GM10248 (cell line): ENCODE results near the gene CD24.
"Not testable (repeated sequence)": the region's sequence is repeated elsewhere in the genome, so short reads cannot be mapped to it uniquely, and the experiment has no call there.

Source experiments
- CTCF ChIA-PET: fragments of 300-600 bp; sonication (Branson Sonifier 250); formaldehyde crosslinking; extraction: SDS; loops from one replicate; lab custom pipeline; 2021; ENCODE audit warnings: antibody characterized with exemption; lab: Yijun Ruan, JAX
- POLR2A ChIA-PET: fragments of 350-650 bp; sonication (Branson Sonifier 250); formaldehyde crosslinking; extraction: SDS; loops from one replicate; lab custom pipeline; 2020; ENCODE audit warnings: antibody characterized with exemption; lab: Yijun Ruan, JAX
- DNase-seq: peaks from one replicate; pipeline ENCODE4 v3.0.0; 2012; ENCODE audit errors: extremely low spot score
- TF ChIP-seq, protein P1 (sequence below): IDR thresholded peaks from 2 replicates; pipeline ENCODE4 v1.5.1; 2012; ENCODE audit warnings: mild to moderate bottlenecking, low read depth; ENCODE audit errors: extremely low read depth, missing control alignments, control extremely low read depth

The CD24 gene

DNA sequence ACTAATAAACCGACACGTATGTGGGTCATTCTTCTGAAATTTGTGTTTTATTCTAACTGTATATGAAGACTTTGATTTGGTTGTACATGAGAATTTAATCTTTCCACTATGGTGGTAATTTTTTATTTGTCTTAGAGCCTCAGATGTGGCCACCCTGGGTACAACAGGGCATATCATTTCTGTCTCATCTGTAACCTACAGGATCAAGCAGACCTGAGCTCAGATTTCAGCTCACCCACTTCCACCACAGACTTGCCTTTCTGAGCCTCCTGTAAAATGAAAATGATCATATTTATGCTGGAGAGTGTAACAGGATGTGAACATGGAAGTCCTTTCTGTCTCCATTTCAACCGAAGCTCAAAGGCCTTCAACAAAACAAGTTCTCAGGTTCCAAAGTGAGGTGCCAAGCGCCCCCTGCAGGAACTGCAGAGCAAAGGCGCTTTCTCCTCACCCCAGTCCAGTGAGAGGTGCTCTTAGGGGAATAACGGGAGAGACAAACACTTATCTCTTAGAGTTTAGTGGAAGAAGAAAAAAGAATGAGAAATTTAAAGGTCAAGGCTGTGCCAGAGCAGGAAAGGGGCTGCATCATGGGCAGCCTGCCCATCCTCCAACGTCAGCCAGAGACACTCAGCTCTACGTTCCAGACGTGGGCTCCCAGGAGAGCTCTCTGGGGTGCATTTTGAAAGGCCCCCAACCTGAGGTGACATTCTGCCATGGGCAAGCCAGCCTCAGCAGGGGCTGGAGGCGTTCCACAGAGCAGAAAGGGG lies 23.0 kb upstream of the CD24 start:
- ChIA-PET CTCF (interaction anchor here (0.6 to 3.8 kb wide), 50 partner anchors 9 to 869 kb away, joined by 3 to 22 read pairs (median 4); partner anchors contain the start of genes CRYBG1 and MTRES1), POLR2A (no interaction called here)
- peak; percentile 78 for DNase-seq
- TF ChIP-seq, protein P1, sequence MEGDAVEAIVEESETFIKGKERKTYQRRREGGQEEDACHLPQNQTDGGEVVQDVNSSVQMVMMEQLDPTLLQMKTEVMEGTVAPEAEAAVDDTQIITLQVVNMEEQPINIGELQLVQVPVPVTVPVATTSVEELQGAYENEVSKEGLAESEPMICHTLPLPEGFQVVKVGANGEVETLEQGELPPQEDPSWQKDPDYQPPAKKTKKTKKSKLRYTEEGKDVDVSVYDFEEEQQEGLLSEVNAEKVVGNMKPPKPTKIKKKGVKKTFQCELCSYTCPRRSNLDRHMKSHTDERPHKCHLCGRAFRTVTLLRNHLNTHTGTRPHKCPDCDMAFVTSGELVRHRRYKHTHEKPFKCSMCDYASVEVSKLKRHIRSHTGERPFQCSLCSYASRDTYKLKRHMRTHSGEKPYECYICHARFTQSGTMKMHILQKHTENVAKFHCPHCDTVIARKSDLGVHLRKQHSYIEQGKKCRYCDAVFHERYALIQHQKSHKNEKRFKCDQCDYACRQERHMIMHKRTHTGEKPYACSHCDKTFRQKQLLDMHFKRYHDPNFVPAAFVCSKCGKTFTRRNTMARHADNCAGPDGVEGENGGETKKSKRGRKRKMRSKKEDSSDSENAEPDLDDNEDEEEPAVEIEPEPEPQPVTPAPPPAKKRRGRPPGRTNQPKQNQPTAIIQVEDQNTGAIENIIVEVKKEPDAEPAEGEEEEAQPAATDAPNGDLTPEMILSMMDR, result peak; percentile 81

- no peak for DNase-seq
- ChIA-PET POLR2A (no interaction called here), CTCF (interaction anchor here (0.7 to 2.8 kb wide), 3 partner anchors 16 to 550 kb away, joined by 3 to 15 read pairs (median 3); no protein-coding TSS in a partner anchor)
- TF ChIP-seq, protein P1, result no peak
Observed at GRCh38 chr6:106995640-106996039, 21.1 kb upstream of the CD24 start.

DNA sequence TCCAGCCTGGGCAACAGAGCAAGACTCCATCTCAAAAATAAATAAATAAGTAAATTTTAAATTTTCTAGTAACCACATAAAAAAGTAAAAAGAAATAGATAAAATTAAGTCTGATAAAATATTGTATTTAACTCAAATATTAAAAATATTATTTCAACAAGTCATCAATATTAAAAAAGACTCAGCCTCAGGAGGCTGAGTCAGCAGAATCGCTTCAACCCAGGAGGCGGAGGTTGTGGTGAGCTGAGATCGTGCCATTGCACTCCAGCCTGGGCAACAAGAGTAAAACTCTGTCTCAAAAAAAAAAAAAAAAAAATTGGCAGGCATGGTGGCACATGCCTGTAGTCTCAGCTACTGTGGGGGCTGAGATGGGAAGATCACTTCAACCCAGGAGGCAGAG lies 15.2 kb upstream of the CD24 start:
- DNase-seq, POLR2A ChIA-PET: not testable (repeated sequence)
- CTCF ChIA-PET, result interaction anchor here (0.9 to 1.4 kb wide), 3 partner anchors 10 to 544 kb away, joined by 3 to 5 read pairs (median 3); no protein-coding TSS in a partner anchor

DNA sequence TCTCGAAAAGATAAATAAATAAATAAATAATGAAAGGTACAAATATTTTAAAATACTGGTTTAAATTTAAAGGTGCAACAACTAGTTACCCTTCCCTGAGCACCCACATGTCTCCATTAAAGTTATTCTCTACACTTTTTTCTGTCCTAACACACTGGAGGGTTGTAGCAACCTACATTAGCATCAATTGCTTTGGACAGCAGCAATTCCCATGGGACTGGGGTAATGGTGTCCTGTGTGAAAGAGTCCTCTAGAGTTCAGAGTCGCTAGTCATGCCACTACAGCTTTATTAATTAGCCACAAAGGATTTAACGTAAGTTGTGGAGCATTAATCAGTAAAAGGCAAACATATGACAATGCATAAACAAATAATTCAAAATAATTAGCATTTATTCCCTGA lies 14.1 kb upstream of the CD24 start:
- ChIA-PET POLR2A (no interaction called here), CTCF (interaction anchor here (0.9 to 1.8 kb wide), 3 partner anchors 9 to 543 kb away, joined by 3 to 7 read pairs (median 5); no protein-coding TSS in a partner anchor)
- no peak for DNase-seq
- TF ChIP-seq, protein P1, result no peak

- no peak for DNase-seq
- ChIA-PET CTCF (interaction anchor here (3.3 kb wide), 1 partner anchor 16 kb away, joined by 22 read pairs; no protein-coding TSS in a partner anchor), POLR2A (no interaction called here)
- TF ChIP-seq, protein P1, result no peak
Observed at GRCh38 chr6:106981926-106982325, 7.4 kb upstream of the CD24 start.

GRCh38 chr6:106980926-106981325 lies 6.4 kb upstream of the CD24 start:
- DNase-seq, result no peak
- ChIA-PET CTCF (interaction anchor here (1.0 to 2.3 kb wide), 2 partner anchors 415 to 537 kb away, joined by 5 to 17 read pairs; no protein-coding TSS in a partner anchor), POLR2A (no interaction called here)
- TF ChIP-seq, protein P1, result no peak

DNA sequence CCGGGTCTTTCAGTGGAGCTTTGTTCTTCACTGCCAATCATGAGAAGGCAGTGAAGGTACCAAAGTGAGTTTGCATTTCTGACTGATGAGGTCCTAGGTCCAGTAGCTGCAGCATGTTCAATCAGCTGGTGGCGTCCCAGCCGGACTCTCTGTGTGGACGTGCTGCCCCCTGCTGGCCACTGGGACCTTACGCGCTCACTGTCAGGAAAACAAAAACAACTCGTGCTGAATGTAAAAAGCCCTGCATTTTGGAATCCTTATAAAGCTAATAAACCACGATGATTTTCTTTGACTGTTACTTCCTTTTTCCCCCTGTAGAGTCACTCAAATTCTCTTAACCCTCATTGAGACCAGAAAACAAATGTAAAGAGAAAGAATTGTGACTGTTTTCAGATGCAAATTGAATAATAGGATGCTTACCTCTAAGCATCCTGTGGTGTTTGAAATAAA lies 4.9 kb upstream of the CD24 start:
- ChIA-PET CTCF (interaction anchor here (0.6 to 2.3 kb wide), 69 partner anchors 8 to 650 kb away, joined by 3 to 28 read pairs (median 4); partner anchors contain the start of gene CRYBG1), POLR2A (no interaction called here)
- TF ChIP-seq, protein P1, result peak; percentile 98
- DNase-seq, result peak; percentile 80
